Measurements from ENCODE around the gene ZC3H4.

Gene ZC3H4

DNA sequence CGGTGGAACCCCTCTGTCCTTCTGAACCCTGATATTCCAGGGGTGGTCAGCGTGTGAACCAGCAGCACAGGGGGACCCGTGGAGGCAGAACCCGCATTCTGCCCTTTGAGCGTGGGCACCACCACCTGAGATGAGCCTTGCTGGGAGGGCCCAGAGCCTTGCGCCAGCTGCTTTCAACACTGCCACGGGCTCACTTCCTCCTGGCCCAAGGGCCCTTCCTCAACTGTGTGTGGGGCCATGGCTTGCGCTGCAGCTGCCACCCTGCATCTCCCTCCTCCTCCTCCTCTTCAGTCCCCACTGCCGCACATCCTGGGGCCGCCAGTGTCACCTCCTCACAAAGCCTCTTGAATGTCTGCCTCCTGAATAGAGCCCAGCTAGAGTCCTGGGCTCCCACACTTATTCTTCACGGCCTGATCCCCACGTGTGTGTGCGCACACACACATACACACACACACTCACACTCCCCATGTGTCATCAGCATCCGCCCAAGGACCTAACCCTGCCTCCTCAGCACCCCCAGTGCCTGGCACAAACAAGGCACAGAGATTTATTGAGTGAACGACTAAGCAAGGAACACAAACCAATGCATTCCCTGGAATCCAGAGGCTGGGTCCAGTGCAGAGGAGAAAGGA, 38.3 kb downstream of the ZC3H4 start:
- no peak overlapping the region for H3K4me3 ChIP-seq (ENCODE audit: low read depth, low read length)
- peak; percentile 66 for DNase-seq (ENCODE audit: low read depth)
- TF ChIP-seq, protein P1, sequence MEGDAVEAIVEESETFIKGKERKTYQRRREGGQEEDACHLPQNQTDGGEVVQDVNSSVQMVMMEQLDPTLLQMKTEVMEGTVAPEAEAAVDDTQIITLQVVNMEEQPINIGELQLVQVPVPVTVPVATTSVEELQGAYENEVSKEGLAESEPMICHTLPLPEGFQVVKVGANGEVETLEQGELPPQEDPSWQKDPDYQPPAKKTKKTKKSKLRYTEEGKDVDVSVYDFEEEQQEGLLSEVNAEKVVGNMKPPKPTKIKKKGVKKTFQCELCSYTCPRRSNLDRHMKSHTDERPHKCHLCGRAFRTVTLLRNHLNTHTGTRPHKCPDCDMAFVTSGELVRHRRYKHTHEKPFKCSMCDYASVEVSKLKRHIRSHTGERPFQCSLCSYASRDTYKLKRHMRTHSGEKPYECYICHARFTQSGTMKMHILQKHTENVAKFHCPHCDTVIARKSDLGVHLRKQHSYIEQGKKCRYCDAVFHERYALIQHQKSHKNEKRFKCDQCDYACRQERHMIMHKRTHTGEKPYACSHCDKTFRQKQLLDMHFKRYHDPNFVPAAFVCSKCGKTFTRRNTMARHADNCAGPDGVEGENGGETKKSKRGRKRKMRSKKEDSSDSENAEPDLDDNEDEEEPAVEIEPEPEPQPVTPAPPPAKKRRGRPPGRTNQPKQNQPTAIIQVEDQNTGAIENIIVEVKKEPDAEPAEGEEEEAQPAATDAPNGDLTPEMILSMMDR (IDR thresholded peaks at IDR 0.05; ENCODE audit: low read depth, low read length) = no peak
- TF ChIP-seq, protein P2, sequence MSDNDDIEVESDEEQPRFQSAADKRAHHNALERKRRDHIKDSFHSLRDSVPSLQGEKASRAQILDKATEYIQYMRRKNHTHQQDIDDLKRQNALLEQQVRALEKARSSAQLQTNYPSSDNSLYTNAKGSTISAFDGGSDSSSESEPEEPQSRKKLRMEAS (IDR thresholded peaks at IDR 0.05; ENCODE audit: low read depth, low read length) = peak; percentile 76; the same call in 1 of the 2 replicates
- TF ChIP-seq POLR2A (IDR thresholded peaks at IDR 0.05; ENCODE audit: extremely low read depth, insufficient read length) = no peak

DNA sequence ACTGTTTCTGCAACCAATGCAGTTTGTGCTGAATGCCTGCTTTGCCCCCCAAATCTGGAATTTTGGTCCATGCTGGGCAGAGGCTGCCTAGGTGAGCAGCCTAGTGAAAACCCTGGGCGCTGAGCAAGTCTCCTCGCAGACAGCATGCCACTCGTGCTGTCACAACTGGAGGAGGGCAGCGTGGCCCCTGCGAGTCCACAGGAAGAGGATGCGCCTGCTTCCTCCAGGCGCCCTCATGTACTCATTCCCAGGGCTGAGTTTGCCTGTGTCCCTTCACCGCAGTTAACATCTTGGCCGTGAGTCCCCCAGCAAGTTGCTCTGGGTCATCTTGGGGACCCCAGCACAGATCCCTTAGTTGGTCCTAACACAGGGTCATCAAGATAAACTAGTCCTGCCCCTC, 39.0 kb downstream of the ZC3H4 start:
- TF ChIP-seq, protein P2 (IDR thresholded peaks at IDR 0.05; ENCODE audit: low read depth, low read length) = peak; percentile 47; the same call in 1 of the 2 replicates
- TF ChIP-seq MYC (IDR thresholded peaks at IDR 0.05; ENCODE audit: low read depth, low read length) (peak; percentile 38; the same call in 1 of the 2 replicates), POLR2A (IDR thresholded peaks at IDR 0.05; ENCODE audit: extremely low read depth, insufficient read length) (no peak)
- TF ChIP-seq, protein P1 (IDR thresholded peaks at IDR 0.05; ENCODE audit: low read depth, low read length) = no peak
- H3K4me3 ChIP-seq (ENCODE audit: low read depth, low read length) = no peak overlapping the region
- no peak for DNase-seq (ENCODE audit: low read depth)

DNA sequence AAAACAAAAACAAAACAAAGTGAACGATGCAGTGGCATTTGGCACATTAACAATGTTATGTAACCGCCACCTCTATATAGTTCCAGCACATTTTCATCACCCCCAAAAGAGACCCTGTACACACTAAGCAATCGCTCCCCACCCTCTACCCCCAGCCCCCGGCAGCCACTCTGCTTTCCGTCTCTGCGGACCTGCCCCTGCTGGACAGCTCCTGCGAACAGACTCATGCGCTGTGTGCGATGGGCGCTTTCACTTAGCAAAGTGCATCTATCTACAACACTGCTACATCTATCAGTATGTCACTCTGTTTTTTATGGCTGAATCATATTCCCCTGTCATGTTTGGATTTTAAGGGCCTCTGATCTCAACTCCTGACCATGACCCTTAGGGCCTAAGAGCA, 40.0 kb downstream of the ZC3H4 start:
- TF ChIP-seq MYC (IDR thresholded peaks at IDR 0.05; ENCODE audit: low read depth, low read length) = no peak
- TF ChIP-seq, protein P1 (IDR thresholded peaks at IDR 0.05; ENCODE audit: low read depth, low read length) = no peak
- no peak for TF ChIP-seq POLR2A (IDR thresholded peaks at IDR 0.05; ENCODE audit: extremely low read depth, insufficient read length)
- TF ChIP-seq, protein P2 (IDR thresholded peaks at IDR 0.05; ENCODE audit: low read depth, low read length) = no peak
- no peak overlapping the region for H3K4me3 ChIP-seq (ENCODE audit: low read depth, low read length)
- no peak for DNase-seq (ENCODE audit: low read depth)

DNA sequence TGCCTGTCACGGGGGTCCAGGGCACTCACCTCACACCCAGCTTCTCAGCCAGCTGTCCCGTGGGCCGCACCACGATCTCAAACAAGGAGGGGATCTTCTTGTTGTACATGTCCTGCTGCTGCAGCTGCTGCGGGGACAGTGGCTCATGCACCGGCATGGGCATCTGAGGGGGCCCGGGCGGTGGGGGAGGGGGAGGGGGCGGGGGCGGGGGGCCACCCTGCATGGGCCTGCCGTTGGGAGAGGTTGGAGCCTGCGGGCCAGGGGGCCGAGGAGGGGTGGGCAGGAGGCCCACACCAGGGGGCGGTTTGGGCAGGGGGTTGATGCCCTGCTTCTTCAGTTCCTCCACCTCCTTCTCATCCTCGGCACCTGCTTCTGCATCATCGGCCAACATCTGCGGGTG, 41.3 kb downstream of the ZC3H4 start:
- TF ChIP-seq, protein P2 (IDR thresholded peaks at IDR 0.05; ENCODE audit: low read depth, low read length) = no peak
- TF ChIP-seq MYC (IDR thresholded peaks at IDR 0.05; ENCODE audit: low read depth, low read length) (no peak), POLR2A (IDR thresholded peaks at IDR 0.05; ENCODE audit: extremely low read depth, insufficient read length) (no peak)
- TF ChIP-seq, protein P1 (IDR thresholded peaks at IDR 0.05; ENCODE audit: low read depth, low read length) = no peak
- no peak for DNase-seq (ENCODE audit: low read depth)
- no peak overlapping the region for H3K4me3 ChIP-seq (ENCODE audit: low read depth, low read length)

DNA sequence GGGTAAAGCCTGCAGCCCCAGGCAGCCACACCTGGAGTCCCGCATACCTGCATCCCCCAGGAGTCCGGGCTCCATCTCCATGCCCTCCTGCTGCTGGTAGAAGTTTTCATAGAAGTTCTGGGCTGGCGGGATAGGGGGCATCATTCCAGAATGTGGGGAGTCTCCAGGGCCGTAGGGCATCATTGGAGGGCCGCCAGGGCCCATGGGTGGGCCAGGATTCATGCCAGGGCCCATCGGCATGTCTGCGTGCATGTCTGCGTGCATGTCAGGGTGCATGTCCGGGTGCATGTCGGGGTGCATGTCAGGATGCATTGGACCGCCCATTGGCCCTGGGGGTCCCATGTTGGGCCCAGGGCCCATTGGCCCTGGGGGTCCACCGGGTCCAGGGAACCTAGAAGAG, 41.8 kb downstream of the ZC3H4 start:
- no peak for TF ChIP-seq MYC (IDR thresholded peaks at IDR 0.05; ENCODE audit: low read depth, low read length)
- TF ChIP-seq, protein P2 (IDR thresholded peaks at IDR 0.05; ENCODE audit: low read depth, low read length) = no peak
- TF ChIP-seq, protein P1 (IDR thresholded peaks at IDR 0.05; ENCODE audit: low read depth, low read length) = no peak
- TF ChIP-seq POLR2A (IDR thresholded peaks at IDR 0.05; ENCODE audit: extremely low read depth, insufficient read length) = no peak
- no peak for DNase-seq (ENCODE audit: low read depth)
- no peak overlapping the region for H3K4me3 ChIP-seq (ENCODE audit: low read depth, low read length)

All from NB4 (cell line).